HepG2 (cell line): ENCODE results near the gene GMEB2. TPM values are rescaled to one million over a fixed set of nuclear protein-coding genes. Genes with fewer than 3 reads are reported as not detected.

Source experiments
- CAMTA2 ChIP-seq: sonication (generic); formaldehyde crosslinking; IDR thresholded peaks from 2 replicates; pipeline ENCODE4 v1.4.0; 2020; ENCODE audit warnings: mild to moderate bottlenecking, missing genetic modification reagents, borderline replicate concordance
- FOXA3 ChIP-seq: IDR thresholded peaks from 2 replicates; pipeline ENCODE4 v1.6.1; 2016; ENCODE audit warnings: missing genetic modification reagents, missing compliant biosample characterization
- HNF1B ChIP-seq: sonication (generic); formaldehyde crosslinking; IDR thresholded peaks from 2 replicates; pipeline ENCODE4 v1.5.1; 2020; ENCODE audit warnings: mild to moderate bottlenecking, moderate library complexity, missing genetic modification reagents
- JUND ChIP-seq: sonication (generic); formaldehyde crosslinking; IDR thresholded peaks from 2 replicates; pipeline ENCODE4 v1.8.0; 2022; ENCODE audit warnings: mild to moderate bottlenecking, missing genetic modification reagents
- MAFF ChIP-seq: IDR thresholded peaks from 2 replicates; pipeline ENCODE4 v1.6.1; 2011; ENCODE audit warnings: low read depth, low read length, improper control_type of control experiment
- NFKBIZ ChIP-seq: IDR thresholded peaks from 2 replicates; pipeline ENCODE4 v1.6.1; 2018; ENCODE audit warnings: missing genetic modification reagents, missing compliant biosample characterization
- PAX8 ChIP-seq: sonication (generic); formaldehyde crosslinking; IDR thresholded peaks from 2 replicates; pipeline ENCODE4 v1.8.0; 2022; ENCODE audit warnings: mild to moderate bottlenecking, missing genetic modification reagents, borderline replicate concordance
- SKI ChIP-seq: fragments of 450-650 bp; IDR thresholded peaks from one replicate; pipeline ENCODE4 v1.6.1; 2018; ENCODE audit warnings: mild to moderate bottlenecking; ENCODE audit not compliant: partially characterized antibody
- SMC3 ChIP-seq: IDR thresholded peaks from 2 replicates; pipeline ENCODE4 v1.6.1; 2011; ENCODE audit warnings: low read length, improper control_type of control experiment
- STAT5B ChIP-seq: sonication (generic); formaldehyde crosslinking; IDR thresholded peaks from 2 replicates; pipeline ENCODE4 v1.4.0; 2020; ENCODE audit warnings: missing genetic modification reagents
- TBP ChIP-seq: sonication (generic); formaldehyde crosslinking; IDR thresholded peaks from 2 replicates; pipeline ENCODE4 v1.5.0; 2020; ENCODE audit warnings: missing genetic modification reagents
- TCF7L2 ChIP-seq: IDR thresholded peaks from 2 replicates; pipeline ENCODE4 v1.6.1; 2011; ENCODE audit warnings: mild to moderate bottlenecking, low read depth, low read length, moderate library complexity
- ZBTB38 ChIP-seq: sonication (generic); formaldehyde crosslinking; IDR thresholded peaks from 2 replicates; pipeline ENCODE4 v1.5.1; 2020; ENCODE audit warnings: mild to moderate bottlenecking, missing genetic modification reagents
- ZBTB4 ChIP-seq: sonication (generic); formaldehyde crosslinking; IDR thresholded peaks from 2 replicates; pipeline ENCODE4 v1.4.0; 2020; ENCODE audit warnings: missing genetic modification reagents, mild to moderate bottlenecking, borderline replicate concordance
- ZNF468 ChIP-seq: sonication (generic); formaldehyde crosslinking; IDR thresholded peaks from 2 replicates; pipeline ENCODE4 v1.8.0; 2022; ENCODE audit warnings: mild to moderate bottlenecking, moderate library complexity, missing genetic modification reagents
- ZNF556 ChIP-seq: sonication (generic); formaldehyde crosslinking; IDR thresholded peaks from 2 replicates; pipeline ENCODE4 v1.4.0; 2020; ENCODE audit warnings: mild to moderate bottlenecking, missing genetic modification reagents, borderline replicate concordance
- ZNF598 ChIP-seq: sonication (generic); formaldehyde crosslinking; IDR thresholded peaks from 2 replicates; pipeline ENCODE4 v1.5.1; 2020; ENCODE audit warnings: mild to moderate bottlenecking, missing genetic modification reagents, borderline replicate concordance
- ZNF687 ChIP-seq: sonication (generic); formaldehyde crosslinking; IDR thresholded peaks from 2 replicates; pipeline ENCODE4 v1.5.1; 2020; ENCODE audit warnings: mild to moderate bottlenecking, missing genetic modification reagents, moderate library complexity
- polyA plus RNA-seq, 8 experiments: library from polyadenylated mRNA; depleted of rRNA in 3 of 8; stranded (reverse) in 7 of 8; unstranded in 1 of 8; fragments of >200 nt; fragmentation: Illumina TruSeq in 4 of 8; extraction: Trizol in 4 of 8; gene quantifications; 2 replicates each; pipeline versions ENCODE4 v1.2.1 to v1.2.3, GENCODE V29; 2011 to 2016; ENCODE audit warnings: low read depth in 4 of 8, missing spikeins in 1 of 8, mixed read lengths in 1 of 8; ENCODE audit not compliant: insufficient read depth in 1 of 8
- total RNA-seq, 5 experiments: library from RNA; depleted of rRNA; stranded (reverse); fragments of >200 nt; fragmentation: Illumina TruSeq; extraction: Trizol; gene quantifications; 2 replicates each; pipeline ENCODE4 v1.2.3, GENCODE V29; 2016; ENCODE audit warnings: low read depth in 1 of 5

Gene GMEB2
- total and polyA plus RNA-seq, 2 of the 13 experiments (the other 11 are each of a cell fraction or from before 2014, with no cell fraction given) = 10.6 to 12.4 TPM

- TF ChIP-seq ZBTB4 (CRISPR knock-in tag) = peak; percentile 67; the same call in 1 of the 2 replicates
- no peak for TF ChIP-seq NFKBIZ
- TF ChIP-seq STAT5B (CRISPR knock-in tag) = peak; percentile 31; the same call in 1 of the 2 replicates
- TF ChIP-seq HNF1B (CRISPR knock-in tag) = peak; percentile 75; the same call in 1 of the 2 replicates
- peak; percentile 81 for TF ChIP-seq SKI
- TF ChIP-seq MAFF = no peak
- TF ChIP-seq ZNF598 = no peak
- TF ChIP-seq TCF7L2 = no peak
- TF ChIP-seq JUND (CRISPR knock-in tag) = no peak
- no peak for TF ChIP-seq TBP (CRISPR knock-in tag)
- no peak for TF ChIP-seq PAX8 (CRISPR knock-in tag)
- peak; percentile 97 for TF ChIP-seq ZBTB38 (CRISPR knock-in tag)
- TF ChIP-seq ZNF687 (CRISPR knock-in tag) = peak; percentile 71; the same call in 1 of the 2 replicates
- TF ChIP-seq ZNF556 (CRISPR knock-in tag) = 0 out of 2 replicates have a peak, but pooled peaks have one; percentile 67
- 0 out of 2 replicates have a peak, but pooled peaks have one; percentile 64 for TF ChIP-seq ZNF468 (CRISPR knock-in tag)
- 0 out of 2 replicates have a peak, but pooled peaks have one; percentile 14 for TF ChIP-seq FOXA3 (CRISPR knock-in tag)
- TF ChIP-seq CAMTA2 (CRISPR knock-in tag) = peak; percentile 40; the same call in 1 of the 2 replicates
- TF ChIP-seq SMC3 = no peak; the same call in 1 of the 2 replicates
Measured at GRCh38 chr20:63572788-63573646, 53.9 kb downstream of the GMEB2 start (continued).
